NB4 (cell line): Measurements from ENCODE around the gene ZNRF3.

Experiments
- CTCF ChIP-seq: IDR thresholded peaks from one replicate; pipeline ENCODE4 v1.5.1; 2012; ENCODE audit warnings: low read depth, low read length
- MAX ChIP-seq: IDR thresholded peaks from 2 replicates; pipeline ENCODE4 v1.6.1; 2011; ENCODE audit warnings: low read depth, low read length

GRCh38 chr22:28989912-28990311, 106.5 kb downstream of the ZNRF3 start:
- TF ChIP-seq CTCF (no peak), MAX (no peak)
